Muscle of back (tissue), 11 donors: Measurements from ENCODE around the gene INS. TPM values are rescaled to one million over a fixed set of nuclear protein-coding genes. Genes with fewer than 3 reads are reported as not detected.

ENCODE experiments used
- DNase-seq, 3 donors: peaks; one replicate each; pipeline versions ENCODE4 v3.0.0 to v3.0.0-alpha.2; 2013
- polyA plus RNA-seq, 10 donors: library from polyadenylated mRNA; unstranded; fragments of 120-200 nt; gene quantifications; one replicate each; pipeline ENCODE4 v1.2.1, GENCODE V29; 2013; ENCODE audit not compliant: insufficient read length in 10 of 10

Gene INS
- polyA plus RNA-seq, 10 donors, result not detected

GRCh38 chr11:2121227-2122130, 39.5 kb downstream of the INS start:
- DNase-seq, result no peak

- peak in 1 of 3 donors; percentile 46 for DNase-seq
Measured at GRCh38 chr11:2120359-2121100, 40.5 kb downstream of the INS start.

- DNase-seq, result no peak
Measured at GRCh38 chr11:2118677-2119076, 42.3 kb downstream of the INS start.

- DNase-seq, result no peak
Measured at GRCh38 chr11:2116680-2117079, 44.3 kb downstream of the INS start.

- no peak for DNase-seq
Measured at GRCh38 chr11:2115308-2115707, 45.7 kb downstream of the INS start.

GRCh38 chr11:2114430-2115241, 46.4 kb downstream of the INS start:
- DNase-seq, result no peak

- no peak for DNase-seq
Measured at GRCh38 chr11:2113776-2114175, 47.2 kb downstream of the INS start.

- no peak for DNase-seq
Measured at GRCh38 chr11:2110521-2110920, 50.5 kb downstream of the INS start.

Other genes with a start within 250 kb of the INS start
- gene TNNT3, start 241.5 kb downstream of the INS start, polyA plus RNA-seq, result 1,000 to 10,000 TPM; 2,439 to 8,197 (median 6,821) TPM
- 10 to 100 TPM; 57.6 to 94.8 (median 82.0) TPM for gene MRPL23, start 213.9 kb downstream of the INS start, polyA plus RNA-seq
- over 10,000 TPM in 8 of 10 donors, 1,000 to 10,000 TPM in 2; 9,155 to 14,072 (median 11,013) TPM for gene H19, start 163.4 kb downstream of the INS start, polyA plus RNA-seq
- gene IGF2, start 21.8 kb downstream of the INS start, polyA plus RNA-seq, result 1,000 to 10,000 TPM; 3,184 to 5,148 (median 3,915) TPM
- 1 to 10 TPM in 1 of 10 donors, under 1 TPM in 9; 0.21 to 1.2 (median 0.65) TPM for gene TH, start 10.6 kb upstream of the INS start, polyA plus RNA-seq
- gene ASCL2, start 109.4 kb upstream of the INS start, polyA plus RNA-seq, result under 1 TPM in 5 of 10 donors, not detected in 5; 0.12 to 0.40 (median 0.22) TPM
- 1 to 10 TPM in 9 of 10 donors, under 1 TPM in 1; 0.50 to 6.0 (median 2.0) TPM for gene C11orf21, start 140.7 kb upstream of the INS start, polyA plus RNA-seq
- 1 to 10 TPM; 2.0 to 5.6 (median 2.5) TPM for gene TSPAN32, start 140.8 kb upstream of the INS start, polyA plus RNA-seq
- 100 to 1,000 TPM; 393 to 521 (median 464) TPM for gene CD81, start 216.1 kb upstream of the INS start, polyA plus RNA-seq
- 10 to 100 TPM; 16.8 to 25.2 (median 21.1) TPM for gene TSSC4, start 239.5 kb upstream of the INS start, polyA plus RNA-seq